Keratinocyte (primary cell): ENCODE data around the gene MFAP2. TPM values are rescaled to one million over a fixed set of nuclear protein-coding genes. Genes with fewer than 3 reads are reported as not detected.

Source experiments
- DNase-seq: peaks from one replicate; pipeline ENCODE4 v3.0.0-alpha.2; 2011; ENCODE audit warnings: low read depth, missing footprints, low spot score
- FAIRE-seq: peaks from 2 replicates; lab custom pipeline; 2011; peaks lifted over from hg19 to GRCh38; lab: Jason Lieb, UNC
- H2AFZ ChIP-seq: 2 replicates; pipeline ENCODE4 v1.6.0; 2012; ENCODE audit warnings: low read length, control low read depth, inconsistent platforms; ENCODE audit not compliant: control insufficient read depth
- H3K27ac ChIP-seq: 2 replicates; pipeline ENCODE4 v1.5.1; 2011; ENCODE audit warnings: low read length; ENCODE audit not compliant: control insufficient read depth, insufficient read depth
- H3K27me3 ChIP-seq: 3 replicates; pipeline ENCODE4 v1.6.0; 2011; ENCODE audit warnings: low read length; ENCODE audit not compliant: control insufficient read depth, insufficient read depth; ENCODE audit errors: extremely low read depth
- H3K36me3 ChIP-seq, 2 experiments: 2 replicates in 1 of 2; 3 replicates in 1 of 2; pipeline ENCODE4 v1.5.1; 2011; ENCODE audit warnings: low read length in 2 of 2, mild to moderate bottlenecking in 1 of 2; ENCODE audit not compliant: control insufficient read depth in 2 of 2, insufficient read depth in 2 of 2; ENCODE audit errors: extremely low read depth in 1 of 2
- H3K4me1 ChIP-seq: 3 replicates; pipeline ENCODE4 v1.5.1; 2011; ENCODE audit warnings: low read length; ENCODE audit not compliant: control insufficient read depth, insufficient read depth; ENCODE audit errors: extremely low read depth
- H3K4me2 ChIP-seq: 3 replicates; pipeline ENCODE4 v1.6.0; 2011; ENCODE audit warnings: low read depth, low read length; ENCODE audit not compliant: control insufficient read depth, insufficient read depth; ENCODE audit errors: extremely low read depth
- H3K4me3 ChIP-seq, 3 experiments: fragments of 200-600 bp in 1 of 3; sonication (generic) in 1 of 3; 2 replicates in 2 of 3; 3 replicates in 1 of 3; pipeline ENCODE4 v1.5.1; 2011 to 2016; ENCODE audit warnings: low read length in 3 of 3, mild to moderate bottlenecking in 3 of 3, control low read depth in 2 of 3, inconsistent platforms in 1 of 3, low read depth in 1 of 3, mixed read lengths in 1 of 3, mixed run types in 1 of 3, moderate library complexity in 1 of 3; ENCODE audit not compliant: control insufficient read depth in 2 of 3, insufficient read depth in 2 of 3; ENCODE audit errors: extremely low read depth in 1 of 3
- H3K79me2 ChIP-seq: 2 replicates; pipeline ENCODE4 v1.6.0; 2012; ENCODE audit warnings: low read length; ENCODE audit not compliant: control insufficient read depth, insufficient read depth
- H3K9ac ChIP-seq: 3 replicates; pipeline ENCODE4 v1.6.0; 2011; ENCODE audit warnings: low read length; ENCODE audit not compliant: control insufficient read depth, insufficient read depth; ENCODE audit errors: extremely low read depth
- H3K9me1 ChIP-seq: 3 replicates; pipeline ENCODE4 v1.6.0; 2011; ENCODE audit warnings: low read length; ENCODE audit not compliant: control insufficient read depth, insufficient read depth; ENCODE audit errors: extremely low read depth
- H3K9me3 ChIP-seq: 2 replicates; pipeline ENCODE4 v1.5.1; 2012; ENCODE audit warnings: low read depth, low read length; ENCODE audit not compliant: control insufficient read depth
- H4K20me1 ChIP-seq: 3 replicates; pipeline ENCODE4 v1.6.0; 2011; ENCODE audit warnings: low read length; ENCODE audit not compliant: control insufficient read depth, insufficient read depth; ENCODE audit errors: extremely low read depth
- CTCF ChIP-seq, 3 experiments: IDR thresholded peaks in 1 of 3; conservative IDR thresholded peaks in 1 of 3; optimal IDR thresholded peaks in 1 of 3; 2 replicates in 2 of 3; 3 replicates in 1 of 3; pipeline versions ENCODE3 to v1.5.1; 2011; ENCODE audit warnings: low read length in 3 of 3, mild to moderate bottlenecking in 3 of 3, moderate library complexity in 2 of 3, control low read depth in 1 of 3, inconsistent platforms in 1 of 3; ENCODE audit not compliant: insufficient read depth in 2 of 3; ENCODE audit errors: extremely low read depth in 1 of 3
- EZH2 ChIP-seq: IDR thresholded peaks from one replicate; pipeline ENCODE4 v1.6.1; 2012; ENCODE audit warnings: inconsistent platforms, mild to moderate bottlenecking, low read length, moderate library complexity
- dilution Hi-C: fragments of 300-500 bp; cut with MboI; formaldehyde crosslinking; loops from one replicate; pipeline ENCODE4 v1.7.0; 2020; ENCODE audit warnings: low sequenced_read_pairs; ENCODE audit not compliant: extremely low pct_ligation_motif_present
- polyA plus RNA-seq, 5 experiments: library from polyadenylated mRNA; depleted of rRNA in 3 of 5; stranded (reverse) in 3 of 5; stranded (forward) in 1 of 5; unstranded in 1 of 5; fragments of >200 nt; gene quantifications; 1 replicate in 1 of 5; 2 replicates in 3 of 5; 3 replicates in 1 of 5; pipeline versions ENCODE4 v1.2.1 to v1.2.3, GENCODE V29; 2011 to 2012; ENCODE audit warnings: missing spikeins in 2 of 5, low read depth in 1 of 5, low replicate concordance in 1 of 5

Gene MFAP2
- polyA plus RNA-seq, 1 donor (not counting 4 experiments of a cell fraction or from before 2014, with no cell fraction given) = 34.6 TPM

- Histone ChIP-seq H3K79me2 (no peaks in the 10 kb centered on the region), H3K4me3 (no peak overlapping the region), H3K27me3 (no peaks in the 10 kb centered on the region), H2AFZ (no peak overlapping the region), H3K4me2 (no peak overlapping the region), H3K9ac (no peak overlapping the region), H3K9me1 (no peaks in the 10 kb centered on the region), H3K36me3 (peaks cover 14 to 26% of the 10 kb centered on the region in 2 experiments), H3K9me3 (no peaks in the 10 kb centered on the region), H3K27ac (no peak overlapping the region), H4K20me1 (no peaks in the 10 kb centered on the region), H3K4me1 (peaks cover 5% of the 10 kb centered on the region)
- FAIRE-seq (no peak), DNase-seq (no peak)
- TF ChIP-seq CTCF (optimal IDR thresholded peaks at IDR 0.05 in 1 of 3, IDR thresholded peaks at IDR 0.05 in 1 of 3, conservative IDR thresholded peaks at IDR 0.05 in 1 of 3; ENCODE audit: extremely low read depth in 1 of 3, insufficient read depth in 2 of 3, low read length in 3 of 3) (no peak), EZH2 (no peak)
- dilution Hi-C loops = no loop called here
Observed at GRCh38 chr1:16991571-16991970, 11.2 kb upstream of the MFAP2 start.

GRCh38 chr1:16989676-16990391 is 9.4 kb upstream of the MFAP2 start:
- H2AFZ ChIP-seq = no peak overlapping the region
- H3K9me3 ChIP-seq = no peaks in the 10 kb centered on the region
- H3K79me2 ChIP-seq = no peaks in the 10 kb centered on the region
- H3K9me1 ChIP-seq = no peaks in the 10 kb centered on the region
- H3K27me3 ChIP-seq = no peaks in the 10 kb centered on the region
- DNase-seq (no peak), FAIRE-seq (no peak)
- TF ChIP-seq CTCF (optimal IDR thresholded peaks at IDR 0.05 in 1 of 3, IDR thresholded peaks at IDR 0.05 in 1 of 3, conservative IDR thresholded peaks at IDR 0.05 in 1 of 3; ENCODE audit: extremely low read depth in 1 of 3, insufficient read depth in 2 of 3, low read length in 3 of 3) (no peak), EZH2 (no peak)
- H3K36me3 ChIP-seq = peaks cover 21 to 23% of the 10 kb centered on the region in 2 experiments
- no peak overlapping the region for H3K4me2 ChIP-seq
- dilution Hi-C loops = no loop called here
- no peak overlapping the region for H3K4me3 ChIP-seq
- no peaks in the 10 kb centered on the region for H4K20me1 ChIP-seq
- H3K9ac ChIP-seq = no peak overlapping the region
- H3K4me1 ChIP-seq = peaks cover 5% of the 10 kb centered on the region
- no peak overlapping the region for H3K27ac ChIP-seq
